GM08714 (cell line): ENCODE data around the gene CYFIP2.

Experiments used
- H3K4me3 ChIP-seq: fragments of 200-500 bp; sonication (Bioruptor generic); 2 replicates; pipeline ENCODE4 v1.5.1; 2014; ENCODE audit warnings: mild to moderate bottlenecking, low read length, inconsistent platforms
- ZNF274 ChIP-seq: IDR thresholded peaks from 2 replicates; pipeline ENCODE4 v1.6.1; 2012; ENCODE audit warnings: mild to moderate bottlenecking, low read depth, low read length

CYFIP2 gene

DNA sequence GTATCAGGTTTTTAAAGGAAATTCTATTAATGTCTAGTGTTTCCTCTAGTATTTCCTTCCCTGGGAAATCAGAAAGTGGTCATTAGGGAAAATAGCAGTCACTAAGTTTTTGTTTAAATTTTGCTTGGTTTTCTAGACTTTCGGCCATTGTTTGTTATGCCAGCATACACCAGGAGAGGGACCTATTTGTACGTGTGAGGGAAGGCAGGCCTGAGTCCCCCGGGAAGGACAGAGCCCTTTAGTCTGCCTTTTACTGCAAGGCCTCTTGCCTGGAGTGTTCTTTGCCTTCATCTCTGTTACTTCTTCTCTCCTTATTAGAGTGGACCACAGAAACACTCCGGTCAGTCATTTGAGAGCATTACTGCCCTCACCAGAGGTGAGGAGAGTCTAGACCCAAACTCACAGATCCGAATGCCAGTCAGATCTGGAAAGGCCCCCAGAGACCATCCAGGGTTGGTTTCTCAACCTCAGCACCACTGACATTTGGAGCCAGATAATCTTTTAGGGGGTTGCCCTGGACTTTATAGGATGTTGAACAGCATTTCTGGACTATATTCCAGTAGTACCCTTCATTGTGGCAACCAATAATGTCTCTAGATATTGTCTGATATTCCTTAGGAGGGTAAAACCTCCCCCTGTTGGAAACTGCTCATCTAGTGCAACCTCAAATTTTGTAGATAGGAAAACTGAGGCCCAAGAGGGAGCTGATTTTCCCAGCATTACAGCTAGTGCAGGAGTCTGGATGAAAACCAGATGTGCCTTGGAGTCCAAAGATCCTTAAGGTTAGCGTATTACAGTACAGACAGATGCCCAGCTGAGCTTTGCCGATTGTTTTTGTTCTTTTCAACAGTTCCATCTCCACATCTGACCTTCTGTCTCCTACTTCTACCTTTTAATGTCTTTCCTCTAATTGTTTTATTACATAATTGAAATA lies 101.1 kb downstream of the CYFIP2 start:
- no peak overlapping the region for H3K4me3 ChIP-seq
- TF ChIP-seq ZNF274, result no peak

DNA sequence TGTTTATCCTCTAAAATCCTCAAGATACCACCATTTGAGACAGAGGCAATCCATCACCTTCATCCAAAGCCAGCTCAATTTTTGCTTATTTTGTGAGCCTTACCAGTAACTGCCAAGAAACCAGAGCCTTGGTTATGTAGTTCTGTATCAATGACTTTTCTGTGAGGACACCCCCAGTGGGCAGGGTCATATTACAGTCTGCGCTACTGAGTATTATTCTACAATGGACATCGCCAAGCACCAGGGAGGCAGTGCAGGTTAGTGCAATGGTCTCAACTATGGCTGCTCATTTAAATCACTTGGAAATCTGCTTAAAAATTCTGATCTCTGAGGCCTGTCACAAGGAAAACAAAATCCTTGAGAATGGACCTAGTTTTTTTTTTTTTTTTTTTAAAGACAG lies 103.6 kb downstream of the CYFIP2 start:
- H3K4me3 ChIP-seq, result no peak overlapping the region
- no peak for TF ChIP-seq ZNF274

DNA sequence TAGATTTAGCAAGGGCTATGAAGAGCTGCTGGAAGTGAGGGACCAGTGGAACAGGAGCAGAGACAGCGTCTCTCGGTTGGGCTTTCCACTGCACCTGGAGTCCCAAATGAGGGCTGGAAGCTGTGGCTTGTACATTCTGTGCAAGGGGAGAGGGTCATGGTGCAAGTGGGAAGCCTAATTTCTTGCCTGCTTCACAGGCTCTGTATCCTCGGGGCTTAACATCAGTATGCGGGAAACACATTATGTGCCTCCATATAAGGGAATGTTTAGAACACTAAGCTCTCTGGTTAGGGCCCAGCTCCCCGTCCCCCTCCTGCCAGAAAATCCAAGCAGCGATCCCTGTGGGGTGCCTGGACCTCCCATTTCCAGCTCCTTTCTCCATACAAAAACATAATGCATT lies 105.0 kb downstream of the CYFIP2 start:
- TF ChIP-seq ZNF274, result no peak

DNA sequence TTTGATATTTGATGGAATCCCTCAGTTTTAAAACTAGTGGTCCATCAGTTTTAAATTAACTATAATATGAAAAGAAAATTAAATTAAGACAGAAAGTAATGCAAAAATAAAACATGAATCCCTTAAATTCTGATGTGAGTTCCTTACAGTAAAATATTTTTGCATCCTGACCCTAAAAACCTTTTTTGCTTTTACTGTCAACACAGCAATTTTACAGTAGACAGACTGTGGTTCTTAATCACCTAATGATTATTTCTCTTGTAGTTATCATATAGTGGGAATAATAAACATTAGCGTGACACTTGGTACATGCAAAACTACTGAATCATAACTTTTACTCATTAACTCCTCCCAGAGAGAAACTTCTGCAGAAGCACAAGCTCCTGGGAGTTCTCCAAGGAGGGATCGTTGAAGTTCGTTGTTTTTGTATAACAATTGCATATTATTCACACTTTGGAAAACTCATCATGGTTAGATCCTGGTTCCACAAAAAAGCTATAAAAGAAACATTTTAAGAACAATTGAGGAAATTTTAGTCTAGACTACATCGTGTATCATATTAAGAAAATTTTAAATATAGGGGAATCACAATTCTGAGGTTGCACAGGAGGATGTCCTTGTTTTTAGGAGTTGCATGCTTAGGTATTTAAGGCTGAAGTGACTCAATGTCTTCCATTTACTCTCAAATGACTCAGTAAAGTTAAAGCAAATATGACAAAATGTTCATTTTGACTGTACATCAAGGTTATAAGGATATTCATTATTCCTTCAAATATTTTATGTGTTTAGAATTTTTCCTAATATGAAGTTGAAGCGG lies 105.9 kb downstream of the CYFIP2 start:
- no peak overlapping the region for H3K4me3 ChIP-seq
- TF ChIP-seq ZNF274, result no peak

More for the DNA sequence above, 105.0 kb downstream of the CYFIP2 start:
- no peak overlapping the region for H3K4me3 ChIP-seq

DNA sequence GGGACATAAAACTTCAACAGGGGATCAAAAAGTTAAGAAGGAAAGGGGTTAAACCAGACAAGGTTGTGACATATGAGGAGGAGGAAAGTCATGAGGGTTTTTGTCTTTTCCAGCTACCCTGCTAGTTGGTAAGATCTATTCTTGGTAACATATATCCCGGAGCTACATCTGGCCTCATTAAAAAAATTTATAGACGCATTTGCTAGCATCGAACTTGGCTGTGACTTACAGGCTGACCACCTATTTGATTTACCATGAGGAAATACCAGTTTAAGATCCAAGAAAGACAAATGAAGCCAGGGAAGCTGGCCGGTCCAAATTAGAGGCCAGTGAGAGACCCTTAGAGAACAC lies 106.5 kb downstream of the CYFIP2 start:
- H3K4me3 ChIP-seq, result no peak overlapping the region
- TF ChIP-seq ZNF274, result no peak

DNA sequence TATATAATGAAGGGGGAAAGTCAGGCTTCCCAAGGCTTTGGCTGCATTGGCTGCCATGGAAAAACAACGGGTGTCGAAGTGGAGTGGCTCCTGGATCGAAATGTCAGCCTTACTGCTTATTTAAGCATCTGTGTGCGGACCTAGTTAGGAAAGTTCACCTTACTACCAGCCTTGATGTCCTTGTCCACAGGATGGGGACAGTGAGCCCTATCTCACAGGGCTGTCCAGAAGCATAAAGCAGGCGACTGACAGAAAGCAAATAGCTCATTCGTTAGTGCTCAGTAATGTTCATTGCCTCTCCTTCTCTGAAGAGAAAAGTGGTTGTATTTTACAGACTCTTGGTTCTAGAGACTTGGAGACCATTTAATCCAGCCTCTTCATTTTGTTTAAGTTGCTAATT lies 112.6 kb downstream of the CYFIP2 start:
- TF ChIP-seq ZNF274, result no peak
- no peak overlapping the region for H3K4me3 ChIP-seq

DNA sequence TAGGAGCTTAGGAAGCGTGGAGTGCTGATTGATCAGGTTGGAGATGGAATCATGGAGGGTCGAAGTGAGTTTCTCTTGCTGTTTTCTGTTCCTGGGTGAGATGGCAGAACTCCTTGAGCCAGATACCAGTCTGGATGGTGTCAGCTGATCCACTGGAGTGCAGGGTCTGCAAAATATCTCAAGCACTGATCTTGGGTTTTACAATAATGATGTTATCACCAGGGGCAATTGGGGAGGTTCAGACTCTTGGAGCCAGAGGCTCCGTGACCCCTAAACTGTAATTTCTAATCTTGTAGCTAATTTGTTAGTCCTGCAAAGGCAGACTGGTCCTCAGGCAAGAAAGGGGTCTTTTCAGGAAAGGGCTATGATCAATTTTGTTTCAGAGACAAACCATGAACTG lies 114.1 kb downstream of the CYFIP2 start:
- TF ChIP-seq ZNF274, result no peak
- H3K4me3 ChIP-seq, result no peak overlapping the region

DNA sequence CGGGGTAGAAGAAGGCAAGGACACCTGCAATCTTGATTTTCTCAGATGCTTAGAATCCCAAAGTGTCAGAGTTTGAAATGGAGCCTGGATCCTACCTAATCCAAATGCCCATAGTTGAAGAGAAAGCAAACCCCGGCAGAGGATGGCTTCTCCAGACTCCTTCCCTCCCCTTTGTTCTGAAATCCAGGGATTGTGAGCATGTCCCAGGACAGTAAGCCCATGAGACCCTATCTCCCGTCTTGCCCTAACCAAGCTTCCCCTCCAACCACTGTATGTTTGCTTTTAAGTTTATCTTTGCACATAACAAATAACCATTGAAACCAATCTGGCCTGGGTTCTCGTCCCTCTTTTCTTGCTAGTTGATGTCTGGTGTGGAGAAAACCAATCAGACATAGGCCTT lies 115.8 kb downstream of the CYFIP2 start:
- TF ChIP-seq ZNF274, result no peak
- no peak overlapping the region for H3K4me3 ChIP-seq

DNA sequence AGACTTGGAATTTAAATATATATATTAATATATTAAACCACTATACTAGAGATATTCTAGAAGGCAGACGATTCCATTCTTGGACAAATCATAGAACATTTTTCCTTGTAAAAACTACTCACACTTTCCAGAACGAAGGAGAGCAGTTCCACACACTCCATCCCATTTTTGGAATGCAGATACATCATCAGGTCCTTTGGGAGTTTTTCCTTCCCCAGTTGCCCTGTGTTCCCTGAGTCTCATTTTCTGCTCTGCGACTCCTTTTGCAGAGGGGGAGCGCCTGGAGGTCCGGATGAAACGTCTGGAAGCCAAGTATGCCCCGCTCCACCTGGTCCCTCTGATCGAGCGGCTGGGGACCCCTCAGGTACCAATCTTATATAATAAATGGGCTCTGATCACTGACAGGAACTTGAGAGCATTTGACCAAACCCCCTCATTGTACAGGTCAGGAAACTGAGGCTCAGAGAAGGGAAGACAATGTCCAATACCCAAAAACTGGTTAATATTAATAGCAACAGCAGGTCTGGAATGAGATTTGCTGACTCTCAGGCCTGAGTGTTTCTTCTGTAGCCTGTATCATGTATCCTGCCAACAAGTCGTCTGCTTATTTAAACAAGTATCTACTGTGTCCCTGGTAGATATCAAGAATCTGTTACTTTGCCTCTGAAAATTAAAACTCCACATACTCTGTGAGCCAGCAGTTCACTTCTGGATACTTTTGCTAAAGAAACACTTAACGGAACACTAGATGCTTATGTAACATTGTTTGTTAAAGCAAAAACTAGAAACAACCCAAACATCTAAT lies 117.3 kb downstream of the CYFIP2 start:
- H3K4me3 ChIP-seq, result no peak overlapping the region
- TF ChIP-seq ZNF274, result no peak

DNA sequence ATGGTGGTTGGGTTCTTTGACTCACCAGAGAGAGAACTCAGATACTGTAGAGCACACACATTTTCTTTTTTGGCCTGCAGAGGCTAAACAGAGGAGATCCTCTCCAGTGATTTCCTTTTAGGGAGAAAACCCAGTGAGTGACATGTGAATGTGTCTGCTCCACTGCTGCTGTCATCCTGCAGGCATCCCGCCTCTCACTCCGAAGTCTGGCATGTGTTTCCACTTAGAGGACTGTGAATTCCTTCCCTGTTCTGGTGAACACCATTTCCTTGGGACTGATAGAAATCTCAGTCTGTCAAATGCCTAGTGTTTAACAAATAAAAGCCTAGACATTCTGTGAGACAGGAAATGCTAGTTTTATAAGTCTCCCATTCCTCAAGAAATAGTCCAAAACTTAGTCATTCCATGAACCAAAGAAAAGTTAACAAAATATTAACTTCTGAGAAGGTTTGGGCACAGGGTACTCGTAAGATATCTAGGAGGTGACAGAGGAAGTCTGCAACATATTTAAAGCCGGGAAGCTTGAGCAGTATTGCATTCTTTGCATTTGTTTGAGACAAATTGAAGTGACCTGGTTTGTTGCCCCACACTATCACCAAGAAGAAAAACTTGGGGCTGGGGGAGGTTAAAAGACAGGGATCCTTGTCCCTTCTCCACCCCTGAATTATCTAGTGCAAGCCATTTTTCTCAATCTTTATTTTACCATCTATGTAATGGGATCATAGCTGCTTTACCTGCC lies 119.2 kb downstream of the CYFIP2 start:
- no peak for TF ChIP-seq ZNF274

DNA sequence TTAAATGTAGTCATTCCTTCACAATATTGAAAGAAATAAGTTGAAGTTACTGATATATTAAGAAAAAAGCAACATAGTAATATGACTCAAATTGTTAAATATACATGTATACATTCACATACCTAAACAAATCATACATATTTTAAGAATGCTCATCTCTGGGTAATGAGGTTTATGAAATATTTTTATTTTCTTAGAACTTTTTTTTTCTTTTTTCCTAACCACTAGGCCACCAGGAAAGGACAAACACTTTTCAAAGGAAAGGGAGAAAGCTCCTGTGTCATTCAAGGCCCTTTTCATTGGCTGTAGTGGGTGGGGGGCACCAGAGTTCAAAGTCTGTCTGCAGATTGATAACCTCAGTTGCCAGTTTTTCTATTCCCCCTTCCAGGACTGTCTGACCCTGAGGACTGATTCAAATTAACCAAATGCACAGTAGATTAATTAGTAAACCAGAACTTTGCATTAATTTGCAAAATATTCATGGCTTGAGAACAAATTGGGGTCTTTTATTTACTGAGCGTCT lies 121.2 kb downstream of the CYFIP2 start:
- TF ChIP-seq ZNF274, result no peak
- H3K4me3 ChIP-seq, result no peak overlapping the region

More for the DNA sequence above, 119.2 kb downstream of the CYFIP2 start:
- no peak overlapping the region for H3K4me3 ChIP-seq

DNA sequence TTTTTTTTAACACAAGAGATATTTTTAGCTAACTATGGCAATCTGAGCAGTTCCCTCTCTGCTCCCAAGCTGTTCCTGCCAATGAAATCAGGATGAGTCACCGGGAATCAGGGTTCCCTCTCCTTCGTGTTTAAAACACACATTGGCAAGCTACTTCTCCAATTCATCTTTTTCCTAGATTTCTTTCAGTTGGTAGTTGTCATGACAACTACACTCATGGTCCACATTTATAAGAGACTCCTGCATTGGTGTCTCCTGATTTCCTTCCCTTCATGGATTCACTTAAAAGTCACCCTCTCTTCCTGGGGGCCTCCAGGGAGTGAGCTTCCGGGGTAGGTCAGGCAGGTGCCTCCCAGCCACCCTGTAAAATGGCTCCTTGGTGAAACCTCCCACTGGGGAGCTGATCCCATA lies 121.8 kb downstream of the CYFIP2 start:
- H3K4me3 ChIP-seq, result no peak overlapping the region
- TF ChIP-seq ZNF274, result no peak

DNA sequence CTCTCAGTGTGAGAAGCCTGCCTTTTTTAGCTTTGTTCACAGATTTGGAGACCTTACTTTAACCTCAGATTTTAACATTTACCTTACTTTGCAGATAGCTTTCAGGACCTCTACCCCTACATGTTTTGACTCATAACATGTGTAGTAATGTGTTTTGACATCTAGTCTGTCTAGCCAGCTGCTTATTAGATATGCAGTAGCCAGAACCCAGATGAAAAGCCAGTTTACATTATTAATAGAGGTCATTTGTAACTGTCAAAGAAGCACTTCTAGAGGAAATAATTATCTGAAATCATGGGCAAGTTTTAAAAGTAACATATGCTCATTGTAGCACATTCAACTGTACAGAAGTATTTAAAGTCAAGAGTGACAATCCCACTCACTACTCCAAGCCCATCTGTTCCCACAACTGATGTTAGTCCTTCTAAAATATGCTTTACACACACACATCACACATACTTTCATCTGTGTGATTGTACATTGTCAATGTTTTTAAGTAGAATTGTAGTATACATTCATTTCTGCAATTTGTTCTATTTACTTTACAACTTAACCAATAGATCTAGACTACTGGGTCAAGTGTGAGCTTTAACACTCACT lies 122.3 kb downstream of the CYFIP2 start:
- H3K4me3 ChIP-seq, result no peak overlapping the region
- no peak for TF ChIP-seq ZNF274

DNA sequence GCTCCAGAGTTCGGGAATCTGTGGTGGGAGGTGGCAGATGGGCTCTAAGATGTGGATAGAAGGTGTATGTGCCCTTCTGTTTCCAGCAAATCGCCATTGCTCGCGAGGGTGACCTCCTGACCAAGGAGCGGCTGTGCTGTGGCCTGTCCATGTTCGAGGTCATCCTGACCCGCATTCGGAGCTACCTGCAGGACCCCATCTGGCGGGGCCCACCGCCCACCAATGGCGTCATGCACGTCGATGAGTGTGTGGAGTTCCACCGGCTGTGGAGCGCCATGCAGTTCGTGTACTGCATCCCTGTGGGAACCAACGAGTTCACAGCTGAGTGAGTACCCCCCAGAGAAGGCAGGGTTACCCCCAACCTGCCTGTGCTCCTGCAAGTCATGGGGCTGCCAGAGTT lies 123.2 kb downstream of the CYFIP2 start:
- TF ChIP-seq ZNF274, result no peak
- no peak overlapping the region for H3K4me3 ChIP-seq
